Tibial artery (tissue), 4 donors: Measurements from ENCODE around the gene ARHGEF9.
"Not testable (repeated sequence)": the region's sequence is repeated elsewhere in the genome, so short reads cannot be mapped to it uniquely, and the experiment has no call there.

ENCODE experiments used
- DNase-seq, 2 donors: peaks; one replicate each; pipeline ENCODE4 v3.0.0-alpha.2; 2019
- H3K27ac ChIP-seq, 2 donors: fragments of 200-600 bp; sonication (generic) in 1 of 2; 1 replicate in 1 of 2; 2 replicates in 1 of 2; pipeline ENCODE4 v1.5.1; 2018 to 2019; ENCODE audit warnings: mild to moderate bottlenecking in 1 of 2
- H3K27me3 ChIP-seq, 2 donors: fragments of 200-600 bp; sonication (generic) in 1 of 2; one replicate each; pipeline versions ENCODE4 v1.5.1 to v1.6.0; 2016 to 2019
- H3K36me3 ChIP-seq, 3 donors: fragments of 200-600 bp; sonication (generic) in 2 of 3; one replicate each; pipeline ENCODE4 v1.5.1; 2016 to 2019; ENCODE audit warnings: mild to moderate bottlenecking in 2 of 3
- H3K4me1 ChIP-seq, 4 donors: fragments of 200-600 bp; sonication (generic) in 2 of 4; 1 replicate in 3 of 4; 2 replicates in 1 of 4; pipeline ENCODE4 v1.5.1; 2016 to 2019
- H3K4me3 ChIP-seq, 2 donors: fragments of 200-600 bp; sonication (generic) in 1 of 2; 1 replicate in 1 of 2; 2 replicates in 1 of 2; pipeline ENCODE4 v1.5.1; 2018 to 2019; ENCODE audit warnings: mild to moderate bottlenecking in 2 of 2
- H3K9me3 ChIP-seq, 3 donors: fragments of 200-600 bp; sonication (generic) in 1 of 3; one replicate each; pipeline ENCODE4 v1.5.1; 2016 to 2019
- intact Hi-C: fragments of 100-400 bp; cut with DNase I; formaldehyde crosslinking; loops from one replicate; pipeline ENCODE4 v1.15.0; 2023; ENCODE audit warnings: low total_unique reads
- TF ChIP-seq, protein P1 (sequence below), 2 experiments: fragments of 200-600 bp in 1 of 2; fragments of 450-650 bp in 1 of 2; IDR thresholded peaks; one replicate each; pipeline ENCODE4 v1.5.1; 2017 to 2019; ENCODE audit warnings: antibody characterized with exemption in 2 of 2, mild to moderate bottlenecking in 1 of 2, moderate library complexity in 1 of 2

ARHGEF9 gene

DNA sequence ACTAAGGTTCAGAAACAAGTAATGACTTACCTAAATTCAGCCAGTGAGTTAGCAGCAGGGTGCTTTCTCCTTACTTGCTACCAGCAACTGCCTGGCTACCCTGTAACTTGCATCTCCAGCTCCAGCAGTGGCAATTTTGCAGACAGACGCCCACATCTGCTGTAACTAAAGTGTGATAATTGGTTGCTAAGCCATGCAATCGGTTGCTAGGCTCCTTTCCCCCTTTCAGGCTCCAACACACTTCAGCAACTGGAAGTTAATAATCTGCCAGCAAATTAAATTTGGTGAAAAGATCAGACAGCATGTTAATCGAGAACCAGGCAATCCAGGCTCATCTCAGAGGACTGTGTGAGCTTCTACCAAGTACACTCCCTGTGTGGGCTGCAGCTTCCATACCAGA lies 24.2 kb upstream of the ARHGEF9 start:
- Histone ChIP-seq H3K36me3 (no peaks in the 10 kb centered on the region), H3K4me3 (no peak overlapping the region), H3K27me3 (no peaks in the 10 kb centered on the region), H3K4me1 (no peaks in the 10 kb centered on the region), H3K9me3 (no peaks in the 10 kb centered on the region), H3K27ac (no peak overlapping the region)
- no peak for DNase-seq
- intact Hi-C loops, result no loop called here
- TF ChIP-seq, protein P1, sequence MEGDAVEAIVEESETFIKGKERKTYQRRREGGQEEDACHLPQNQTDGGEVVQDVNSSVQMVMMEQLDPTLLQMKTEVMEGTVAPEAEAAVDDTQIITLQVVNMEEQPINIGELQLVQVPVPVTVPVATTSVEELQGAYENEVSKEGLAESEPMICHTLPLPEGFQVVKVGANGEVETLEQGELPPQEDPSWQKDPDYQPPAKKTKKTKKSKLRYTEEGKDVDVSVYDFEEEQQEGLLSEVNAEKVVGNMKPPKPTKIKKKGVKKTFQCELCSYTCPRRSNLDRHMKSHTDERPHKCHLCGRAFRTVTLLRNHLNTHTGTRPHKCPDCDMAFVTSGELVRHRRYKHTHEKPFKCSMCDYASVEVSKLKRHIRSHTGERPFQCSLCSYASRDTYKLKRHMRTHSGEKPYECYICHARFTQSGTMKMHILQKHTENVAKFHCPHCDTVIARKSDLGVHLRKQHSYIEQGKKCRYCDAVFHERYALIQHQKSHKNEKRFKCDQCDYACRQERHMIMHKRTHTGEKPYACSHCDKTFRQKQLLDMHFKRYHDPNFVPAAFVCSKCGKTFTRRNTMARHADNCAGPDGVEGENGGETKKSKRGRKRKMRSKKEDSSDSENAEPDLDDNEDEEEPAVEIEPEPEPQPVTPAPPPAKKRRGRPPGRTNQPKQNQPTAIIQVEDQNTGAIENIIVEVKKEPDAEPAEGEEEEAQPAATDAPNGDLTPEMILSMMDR (IDR thresholded peaks at IDR 0.05), result no peak

DNA sequence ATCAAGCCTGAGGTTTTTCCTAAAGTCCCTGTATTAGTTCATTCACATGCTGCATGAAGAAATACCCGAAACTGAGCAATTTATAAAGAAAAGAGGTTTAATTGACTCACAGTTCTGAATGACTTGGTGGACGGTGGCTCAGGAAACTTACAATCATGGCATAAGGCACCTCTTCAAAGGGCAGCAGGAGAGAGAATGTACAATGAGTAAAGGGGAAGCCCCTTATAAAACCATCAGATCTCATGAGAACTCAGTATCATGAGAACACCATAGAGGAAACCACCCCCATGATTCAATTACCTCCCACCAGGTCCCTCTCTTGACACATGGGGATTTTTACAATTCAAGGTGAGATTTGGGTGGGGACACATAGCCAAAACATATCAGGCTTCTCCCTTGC lies 10.4 kb upstream of the ARHGEF9 start:
- DNase-seq, H3K27ac ChIP-seq, H3K4me3 ChIP-seq, H3K36me3 ChIP-seq, H3K4me1 ChIP-seq, H3K9me3 ChIP-seq, intact Hi-C loops, H3K27me3 ChIP-seq: not testable (repeated sequence)

DNA sequence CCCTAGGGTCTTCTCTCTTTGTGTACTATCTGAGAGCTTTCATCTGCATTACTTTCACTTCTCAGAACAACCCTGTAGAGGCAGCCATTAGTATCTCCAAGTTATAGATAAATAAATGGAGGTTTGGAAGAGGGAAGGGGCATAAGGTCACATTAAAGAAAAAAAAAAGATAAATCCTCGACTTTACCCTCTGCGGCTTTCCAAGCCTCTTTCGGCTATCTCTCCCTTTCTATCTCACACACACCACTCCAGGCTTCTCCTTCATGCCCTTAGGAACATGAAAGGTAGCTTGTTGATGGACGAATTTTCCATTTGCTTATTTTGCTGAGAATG lies 660 bp upstream of the ARHGEF9 start:
- no peaks in the 10 kb centered on the region for H3K4me1 ChIP-seq
- no peaks in the 10 kb centered on the region for H3K36me3 ChIP-seq
- TF ChIP-seq, protein P1 (IDR thresholded peaks at IDR 0.05), result no peak
- peak overlapping the region in 1 of 2 donors; percentile 74 for H3K27ac ChIP-seq
- H3K9me3 ChIP-seq, result no peaks in the 10 kb centered on the region
- intact Hi-C loops, result no loop called here
- no peak for DNase-seq
- H3K27me3 ChIP-seq, result no peaks in the 10 kb centered on the region
- peak overlapping the region; percentile 60 to 61 for H3K4me3 ChIP-seq

DNA sequence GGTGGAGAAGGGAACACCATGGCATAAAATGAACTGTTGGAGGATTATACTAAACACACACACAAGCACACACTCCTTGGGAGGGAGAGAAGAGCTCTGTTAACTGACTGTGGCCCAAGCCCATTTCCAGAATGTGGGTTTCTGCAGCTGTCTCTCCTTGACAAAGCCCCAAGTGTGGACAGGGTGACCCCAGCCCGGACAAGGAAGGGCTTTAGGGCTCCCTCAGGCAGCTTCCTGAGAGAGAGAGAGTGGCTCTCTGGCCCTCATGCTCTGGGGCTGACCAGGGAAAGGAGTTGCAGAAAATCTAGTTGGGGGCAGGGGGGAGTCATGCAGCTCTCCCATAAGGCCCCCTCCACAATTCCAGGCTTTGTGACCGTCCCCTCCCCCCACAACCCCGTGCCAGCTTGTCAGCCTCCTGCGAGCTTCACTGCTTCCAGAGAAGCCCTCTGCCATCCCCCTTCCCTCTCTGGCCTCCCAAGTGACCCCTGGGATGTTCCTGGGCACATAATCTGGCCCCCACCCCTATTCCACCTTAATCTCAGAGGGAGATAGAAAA lies 590 bp downstream of the ARHGEF9 start:
- H3K4me3 ChIP-seq, result peak overlapping the region; percentile 60 to 61
- H3K9me3 ChIP-seq, result no peaks in the 10 kb centered on the region
- no peak for DNase-seq
- no peaks in the 10 kb centered on the region for H3K27me3 ChIP-seq
- H3K36me3 ChIP-seq, result no peaks in the 10 kb centered on the region
- intact Hi-C loops, result no loop called here
- TF ChIP-seq, protein P1 (IDR thresholded peaks at IDR 0.05), result no peak
- H3K4me1 ChIP-seq, result no peaks in the 10 kb centered on the region
- H3K27ac ChIP-seq, result peak overlapping the region; percentile 59 to 74

DNA sequence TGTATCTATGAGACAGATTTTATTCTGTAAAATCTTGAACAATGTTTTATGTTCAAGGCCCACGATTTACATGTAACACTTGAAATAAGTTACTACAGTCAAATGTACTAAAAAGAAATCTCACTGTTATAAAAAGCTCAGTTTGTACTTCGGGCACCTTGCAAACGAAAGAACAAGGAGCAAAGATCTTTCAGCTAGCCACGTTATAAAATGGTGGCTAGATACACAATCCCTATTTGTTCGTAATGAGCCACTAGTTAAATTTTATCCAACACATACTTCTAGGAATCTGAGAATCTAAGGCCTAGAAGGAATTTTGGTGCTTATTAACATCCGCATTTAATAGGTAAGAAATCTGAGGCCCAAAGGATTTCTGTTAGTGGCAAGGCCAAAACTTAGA lies 2.5 kb downstream of the ARHGEF9 start:
- no peak for DNase-seq

DNA sequence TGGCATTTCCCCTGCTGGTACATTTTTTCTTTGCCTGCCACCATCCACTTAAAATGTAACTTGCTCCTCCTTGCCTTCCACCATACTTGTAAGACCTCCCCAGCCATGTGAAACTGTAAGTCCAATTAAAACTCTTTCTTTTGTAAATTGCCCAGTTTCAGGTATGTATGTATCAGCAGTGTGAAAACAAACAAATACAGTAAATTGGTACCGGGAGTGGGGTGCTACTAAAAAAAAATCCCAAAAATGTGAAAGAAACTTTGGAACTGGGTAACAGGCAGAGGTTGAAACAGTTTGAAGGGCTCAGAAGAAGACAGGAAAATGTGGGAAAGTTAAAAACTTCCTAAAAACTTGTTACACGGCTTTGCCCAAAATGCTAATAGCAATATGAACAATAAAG lies 16.3 kb downstream of the ARHGEF9 start:
- no peaks in the 10 kb centered on the region for H3K27me3 ChIP-seq
- no peaks in the 10 kb centered on the region for H3K4me1 ChIP-seq
- no peak for DNase-seq
- no peak overlapping the region for H3K27ac ChIP-seq
- no peaks in the 10 kb centered on the region for H3K36me3 ChIP-seq
- intact Hi-C loops, result no loop called here
- TF ChIP-seq, protein P1 (IDR thresholded peaks at IDR 0.05), result no peak
- no peak overlapping the region for H3K4me3 ChIP-seq
- peaks cover 0 to 11% (median 0%) of the 10 kb centered on the region in 3 donors for H3K9me3 ChIP-seq

More for the DNA sequence above, 2.5 kb downstream of the ARHGEF9 start:
- Histone ChIP-seq H3K4me1 (no peaks in the 10 kb centered on the region), H3K4me3 (no peak overlapping the region), H3K27ac (no peak overlapping the region), H3K27me3 (no peaks in the 10 kb centered on the region), H3K9me3 (peaks cover 0 to 11% (median 8%) of the 10 kb centered on the region in 3 donors), H3K36me3 (no peaks in the 10 kb centered on the region)
- TF ChIP-seq, protein P1 (IDR thresholded peaks at IDR 0.05), result no peak
- intact Hi-C loops, result no loop called here
